Progenitor cell of endocrine pancreas (in vitro differentiated cells): Measurements from ENCODE around the gene KRTAP4-2. TPM values are rescaled to one million over a fixed set of nuclear protein-coding genes. Genes with fewer than 3 reads are reported as not detected.

Experiments used
- DNase-seq: peaks from one replicate; pipeline ENCODE4 v3.0.0; 2021; ENCODE audit warnings: low spot score; ENCODE audit not compliant: unreplicated experiment
- H3K27ac Mint-ChIP-seq: 2 replicates; pipeline ENCODE4 v1.8.0; 2021; ENCODE audit warnings: mild to moderate bottlenecking, moderate library complexity, mixed read lengths
- H3K27me3 Mint-ChIP-seq: 2 replicates; pipeline ENCODE4 v1.8.0; 2021; ENCODE audit warnings: mixed read lengths
- H3K36me3 Mint-ChIP-seq: 2 replicates; pipeline ENCODE4 v1.8.0; 2022; ENCODE audit warnings: mixed read lengths; ENCODE audit not compliant: insufficient read depth
- H3K4me1 Mint-ChIP-seq: 2 replicates; pipeline ENCODE4 v1.8.0; 2021; ENCODE audit warnings: low read depth, mixed read lengths
- H3K4me3 Mint-ChIP-seq: 2 replicates; pipeline ENCODE4 v1.8.0; 2021; ENCODE audit warnings: low read depth, mild to moderate bottlenecking, moderate library complexity, mixed read lengths
- H3K9me3 Mint-ChIP-seq: 2 replicates; pipeline ENCODE4 v1.8.0; 2021; ENCODE audit warnings: low read depth, mixed read lengths
- CTCF ChIP-seq: fragments of 200-600 bp; sonication (generic); IDR thresholded peaks from one replicate; pipeline ENCODE4 v1.5.0; 2021; ENCODE audit warnings: antibody characterized with exemption, mild to moderate bottlenecking; ENCODE audit not compliant: unreplicated experiment
- total RNA-seq: library from RNA; stranded (reverse); gene quantifications from 2 replicates; pipeline ENCODE4 v1.2.1, GENCODE V29; 2021

The KRTAP4-2 gene
- total RNA-seq, 1 donor from 2014 or later = not detected

- no peaks in the 10 kb centered on the region for H3K9me3 Mint-ChIP-seq
- H3K36me3 Mint-ChIP-seq = no peaks in the 10 kb centered on the region
- H3K27ac Mint-ChIP-seq = no peak overlapping the region
- H3K4me1 Mint-ChIP-seq = no peaks in the 10 kb centered on the region
- TF ChIP-seq CTCF = no peak
- peaks cover 28% of the 10 kb centered on the region for H3K27me3 Mint-ChIP-seq
- no peak overlapping the region for H3K4me3 Mint-ChIP-seq
- DNase-seq = no peak
Measured at GRCh38 chr17:41176744-41177387, 1.2 kb downstream of the KRTAP4-2 start.

- peaks cover 18% of the 10 kb centered on the region for H3K27me3 Mint-ChIP-seq
- H3K9me3 Mint-ChIP-seq = no peaks in the 10 kb centered on the region
- TF ChIP-seq CTCF = no peak
- no peaks in the 10 kb centered on the region for H3K4me1 Mint-ChIP-seq
- H3K27ac Mint-ChIP-seq = no peak overlapping the region
- no peaks in the 10 kb centered on the region for H3K36me3 Mint-ChIP-seq
- DNase-seq = no peak
- no peak overlapping the region for H3K4me3 Mint-ChIP-seq
Measured at GRCh38 chr17:41171886-41172285, 6.1 kb downstream of the KRTAP4-2 start.

GRCh38 chr17:41168121-41168520 is 9.9 kb downstream of the KRTAP4-2 start, which contains the start of gene KRTAP4-3:
Gene KRTAP4-3, minus strand, starts transcription at chr17:41168221. Its CDS starts 49 bp downstream, at chr17:41168172.
- Mint-ChIP-seq H3K9me3 (no peaks in the 10 kb centered on the region), H3K36me3 (no peaks in the 10 kb centered on the region), H3K4me3 (no peak within 1 kb of the TSS), H3K4me1 (no peaks in the 10 kb centered on the region), H3K27me3 (peaks cover 13% of the 10 kb centered on the region), H3K27ac (no peak within 1 kb of the TSS)
- no peak for DNase-seq
- TF ChIP-seq CTCF = no peak

- DNase-seq = no peak
- no peak overlapping the region for H3K4me3 Mint-ChIP-seq
- H3K4me1 Mint-ChIP-seq = no peaks in the 10 kb centered on the region
- H3K27me3 Mint-ChIP-seq = peaks cover 14% of the 10 kb centered on the region
- no peaks in the 10 kb centered on the region for H3K36me3 Mint-ChIP-seq
- no peak overlapping the region for H3K27ac Mint-ChIP-seq
- TF ChIP-seq CTCF = no peak
- no peaks in the 10 kb centered on the region for H3K9me3 Mint-ChIP-seq
Measured at GRCh38 chr17:41167561-41167960, 10.5 kb downstream of the KRTAP4-2 start.

- TF ChIP-seq CTCF = no peak
- no peak overlapping the region for H3K4me3 Mint-ChIP-seq
- H3K9me3 Mint-ChIP-seq = no peaks in the 10 kb centered on the region
- no peaks in the 10 kb centered on the region for H3K36me3 Mint-ChIP-seq
- H3K27me3 Mint-ChIP-seq = peaks cover 9% of the 10 kb centered on the region
- no peak for DNase-seq
- no peaks in the 10 kb centered on the region for H3K4me1 Mint-ChIP-seq
- H3K27ac Mint-ChIP-seq = no peak overlapping the region
Measured at GRCh38 chr17:41163828-41164227, 14.2 kb downstream of the KRTAP4-2 start.
